ENCODE measurements around the gene ENOPH1. TPM values are rescaled to one million over a fixed set of nuclear protein-coding genes. Genes with fewer than 3 reads are reported as not detected.
"Not testable (repeated sequence)": the region's sequence is repeated elsewhere in the genome, so short reads cannot be mapped to it uniquely, and the experiment has no call there.

The ENOPH1 gene
- total RNA-seq, 4 donors from 2014 or later = 19.8 to 32.4 (median 23.8) TPM

- no peaks in the 10 kb centered on the region for H3K36me3 ChIP-seq
- WGBS, 2 donors (ENCODE audit: low coverage in 1 of 2) = 70% methylated on average over 1 of the region's 1 CpG; no CpG with 5 or more reads in 1 of the 2 donors
Measured at GRCh38 chr4:82398263-82398662, 32.1 kb upstream of the ENOPH1 start.

GRCh38 chr4:82401600-82401999 lies 28.8 kb upstream of the ENOPH1 start:
- WGBS, 2 donors (ENCODE audit: low coverage in 1 of 2) = 79 to 83% methylated on average over 2 to 7 of the region's 7 CpGs
- Histone ChIP-seq H3K4me3 (no peak overlapping the region), H3K36me3 (no peaks in the 10 kb centered on the region), H3K9me3 (no peaks in the 10 kb centered on the region), H3K27ac (no peak overlapping the region), H3K4me1 (no peaks in the 10 kb centered on the region), H3K27me3 (no peaks in the 10 kb centered on the region)
- no peak for ATAC-seq
- TF ChIP-seq POLR2A (IDR thresholded peaks at IDR 0.05) = no peak
- TF ChIP-seq CTCF (IDR thresholded peaks at IDR 0.05) = no peak
- no peak for TF ChIP-seq EP300 (IDR thresholded peaks at IDR 0.05)
- TF ChIP-seq POLR2AphosphoS5 (IDR thresholded peaks at IDR 0.05) = no peak

More at GRCh38 chr4:82398263-82398662, 32.1 kb upstream of the ENOPH1 start:
- Histone ChIP-seq H3K27me3 (no peaks in the 10 kb centered on the region), H3K27ac (no peak overlapping the region), H3K4me1 (no peaks in the 10 kb centered on the region), H3K4me3 (no peak overlapping the region), H3K9me3 (no peaks in the 10 kb centered on the region)
- ATAC-seq = no peak
- TF ChIP-seq CTCF (IDR thresholded peaks at IDR 0.05) (no peak), POLR2A (IDR thresholded peaks at IDR 0.05) (no peak), POLR2AphosphoS5 (IDR thresholded peaks at IDR 0.05) (no peak), EP300 (IDR thresholded peaks at IDR 0.05) (no peak)

- H3K27me3 ChIP-seq = no peaks in the 10 kb centered on the region
- TF ChIP-seq POLR2A (IDR thresholded peaks at IDR 0.05) = no peak
- no peak for TF ChIP-seq EP300 (IDR thresholded peaks at IDR 0.05)
- TF ChIP-seq CTCF (IDR thresholded peaks at IDR 0.05) = no peak
- TF ChIP-seq POLR2AphosphoS5 (IDR thresholded peaks at IDR 0.05) = no peak
- no peaks in the 10 kb centered on the region for H3K9me3 ChIP-seq
- no peaks in the 10 kb centered on the region for H3K4me1 ChIP-seq
- no peak overlapping the region for H3K27ac ChIP-seq
- H3K36me3 ChIP-seq = no peaks in the 10 kb centered on the region
- 96 to 98% methylated on average over 8 to 17 of the region's 17 CpGs for WGBS, 2 donors (ENCODE audit: low coverage in 1 of 2)
- no peak overlapping the region for H3K4me3 ChIP-seq
- ATAC-seq = no peak
Measured at GRCh38 chr4:82402196-82402775, 28.1 kb upstream of the ENOPH1 start.

- Histone ChIP-seq H3K4me1 (no peaks in the 10 kb centered on the region), H3K27me3 (no peaks in the 10 kb centered on the region), H3K27ac (no peak overlapping the region), H3K9me3 (no peaks in the 10 kb centered on the region), H3K4me3 (no peak overlapping the region), H3K36me3 (no peaks in the 10 kb centered on the region)
- no peak for ATAC-seq
- TF ChIP-seq CTCF (IDR thresholded peaks at IDR 0.05) = no peak
- no peak for TF ChIP-seq POLR2AphosphoS5 (IDR thresholded peaks at IDR 0.05)
- no peak for TF ChIP-seq POLR2A (IDR thresholded peaks at IDR 0.05)
- TF ChIP-seq EP300 (IDR thresholded peaks at IDR 0.05) = no peak
- 82 to 91% methylated on average over 1 of the region's 1 CpG for WGBS, 2 donors (ENCODE audit: low coverage in 1 of 2)
Measured at GRCh38 chr4:82403725-82404124, 26.7 kb upstream of the ENOPH1 start.

GRCh38 chr4:82415061-82415460 lies 15.3 kb upstream of the ENOPH1 start:
- ATAC-seq, H3K4me1 ChIP-seq, H3K4me3 ChIP-seq, H3K27ac ChIP-seq, H3K27me3 ChIP-seq, H3K9me3 ChIP-seq, H3K36me3 ChIP-seq: not testable (repeated sequence)
- WGBS, 2 donors (ENCODE audit: low coverage in 1 of 2) = 90 to 95% methylated on average over 5 to 9 of the region's 11 CpGs

All from gastroesophageal sphincter (tissue), 4 donors.